ENCODE results near the gene ZC3H12D. TPM values are rescaled to one million over a fixed set of nuclear protein-coding genes. Genes with fewer than 3 reads are reported as not detected.

ZC3H12D gene
- total RNA-seq, 1 experiment from 2014 or later: 0.57 TPM

DNA sequence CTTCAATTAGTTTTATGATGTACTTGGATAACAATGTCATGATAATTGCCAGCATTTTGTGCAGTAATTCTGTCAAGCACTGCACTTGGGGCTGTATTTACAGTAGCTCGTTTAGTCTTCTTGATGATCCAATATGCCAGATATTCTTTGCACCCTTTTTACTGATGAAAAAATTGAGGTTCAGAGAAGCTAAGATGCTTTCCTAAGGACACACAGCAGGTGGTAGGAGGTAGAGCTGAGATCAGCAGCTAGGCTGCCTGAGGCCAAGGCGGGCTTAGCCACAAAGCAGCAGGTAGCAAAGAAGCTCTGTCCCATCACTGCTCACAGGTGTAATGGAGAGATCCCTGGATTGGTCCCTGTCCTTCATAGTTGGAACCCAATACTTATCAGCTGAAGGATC is 51.4 kb downstream of the ZC3H12D start:
- intact Hi-C loops (cut with micrococcal nuclease; ENCODE audit: unreplicated experiment): loop anchor here (2.0 kb wide), 1 partner anchor 117 kb away; the partner anchor contains the start of gene TAB2
- CTCF ChIA-PET: interaction anchor here (1.5 kb wide), 1 partner anchor 405 kb away, joined by 4 read pairs; no protein-coding TSS in a partner anchor

DNA sequence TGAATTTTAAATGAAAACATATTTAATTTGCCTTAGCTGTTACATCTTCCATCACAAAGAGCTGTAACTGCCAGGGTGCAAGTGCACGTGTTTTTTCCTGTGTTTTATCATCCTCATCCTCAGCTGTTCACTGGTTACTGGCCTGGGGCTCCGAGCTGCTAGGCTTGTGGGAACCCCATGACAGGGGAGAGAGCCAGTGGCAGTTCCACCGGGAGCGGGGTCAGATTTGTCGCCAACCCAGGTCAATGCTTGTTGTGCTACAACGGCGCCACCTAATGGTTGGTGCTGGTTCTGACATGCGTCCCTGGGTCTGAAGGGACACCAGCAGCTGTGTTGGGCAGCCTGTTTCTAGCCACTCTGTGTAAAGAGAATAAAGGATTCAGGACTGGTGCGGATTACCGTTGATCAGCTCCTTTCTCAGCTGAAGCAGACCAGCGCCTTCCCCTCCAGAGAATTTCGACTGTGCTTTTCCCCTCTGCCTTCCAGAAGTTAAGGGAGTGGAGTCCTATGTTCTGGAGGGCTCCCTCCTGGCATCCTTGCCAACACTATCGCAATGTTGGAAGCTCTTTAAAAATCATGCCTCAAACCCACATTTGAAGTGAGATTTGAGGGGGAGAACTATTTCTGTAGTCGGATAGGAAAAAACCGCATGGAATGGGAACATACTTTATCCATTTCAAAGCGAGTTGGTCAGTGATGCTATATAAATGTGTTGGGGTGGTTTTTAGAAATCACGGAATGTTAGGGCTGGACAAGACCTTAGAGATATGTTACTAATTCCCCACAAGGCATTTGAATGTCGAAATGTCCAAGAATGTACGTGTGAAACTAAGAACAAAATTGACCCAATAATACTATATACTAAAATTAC is 52.7 kb downstream of the ZC3H12D start:
- no peaks in the 10 kb centered on the region for H3K4me1 ChIP-seq
- H3K27me3 Mint-ChIP-seq (ENCODE audit: insufficient read depth, unreplicated experiment): peaks cover 2% of the 10 kb centered on the region
- H3K27ac Mint-ChIP-seq (ENCODE audit: unreplicated experiment): no peak overlapping the region
- no peak overlapping the region for H3K4me3 Mint-ChIP-seq (ENCODE audit: unreplicated experiment)
- no peak overlapping the region for H3K4me3 ChIP-seq (ENCODE audit: low read depth, low read length)
- no TSS peak for BruUV-seq (replicated peaks)
- H3K36me3 ChIP-seq (ENCODE audit: control insufficient read depth, insufficient read depth, low read length): no peaks in the 10 kb centered on the region
- CTCF ChIA-PET: interaction anchor here (0.7 to 1.5 kb wide), 7 partner anchors 237 to 403 kb away, joined by 3 to 14 read pairs (median 3); no protein-coding TSS in a partner anchor
- TF ChIP-seq, protein P1, sequence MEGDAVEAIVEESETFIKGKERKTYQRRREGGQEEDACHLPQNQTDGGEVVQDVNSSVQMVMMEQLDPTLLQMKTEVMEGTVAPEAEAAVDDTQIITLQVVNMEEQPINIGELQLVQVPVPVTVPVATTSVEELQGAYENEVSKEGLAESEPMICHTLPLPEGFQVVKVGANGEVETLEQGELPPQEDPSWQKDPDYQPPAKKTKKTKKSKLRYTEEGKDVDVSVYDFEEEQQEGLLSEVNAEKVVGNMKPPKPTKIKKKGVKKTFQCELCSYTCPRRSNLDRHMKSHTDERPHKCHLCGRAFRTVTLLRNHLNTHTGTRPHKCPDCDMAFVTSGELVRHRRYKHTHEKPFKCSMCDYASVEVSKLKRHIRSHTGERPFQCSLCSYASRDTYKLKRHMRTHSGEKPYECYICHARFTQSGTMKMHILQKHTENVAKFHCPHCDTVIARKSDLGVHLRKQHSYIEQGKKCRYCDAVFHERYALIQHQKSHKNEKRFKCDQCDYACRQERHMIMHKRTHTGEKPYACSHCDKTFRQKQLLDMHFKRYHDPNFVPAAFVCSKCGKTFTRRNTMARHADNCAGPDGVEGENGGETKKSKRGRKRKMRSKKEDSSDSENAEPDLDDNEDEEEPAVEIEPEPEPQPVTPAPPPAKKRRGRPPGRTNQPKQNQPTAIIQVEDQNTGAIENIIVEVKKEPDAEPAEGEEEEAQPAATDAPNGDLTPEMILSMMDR (IDR thresholded peaks at IDR 0.05; ENCODE audit: insufficient read depth in 1 of 2, low read depth in 1 of 2, low read length in 1 of 2, severe bottlenecking in 1 of 2, unreplicated experiment in 1 of 2): peak; percentile 79 to 88
- peak; percentile 87 to 91 for DNase-seq
- H3K27me3 ChIP-seq (replicated peaks; ENCODE audit: control insufficient read depth, insufficient read depth, low read length): no peaks in the 10 kb centered on the region
- no peaks in the 10 kb centered on the region for H3K9me3 Mint-ChIP-seq (ENCODE audit: unreplicated experiment)
- no peaks in the 10 kb centered on the region for H3K36me3 Mint-ChIP-seq (ENCODE audit: insufficient read depth, unreplicated experiment)
- intact Hi-C loops (cut with micrococcal nuclease; ENCODE audit: unreplicated experiment): loop anchor here (1.0 to 2.0 kb wide), 4 partner anchors 85 to 403 kb away; partner anchors contain the start of gene TAB2
- POLR2A ChIA-PET: no interaction called here
- H3K4me1 Mint-ChIP-seq (ENCODE audit: low read depth, unreplicated experiment): peaks cover 8% of the 10 kb centered on the region
- H3K9me3 ChIP-seq: no peaks in the 10 kb centered on the region

More for the DNA sequence above, 51.4 kb downstream of the ZC3H12D start:
- Histone ChIP-seq H3K4me1 (no peaks in the 10 kb centered on the region), H3K4me3 (ENCODE audit: low read depth, low read length) (no peak overlapping the region), H3K9me3 (no peaks in the 10 kb centered on the region), H3K27me3 (replicated peaks; ENCODE audit: control insufficient read depth, insufficient read depth, low read length) (no peaks in the 10 kb centered on the region), H3K36me3 (ENCODE audit: control insufficient read depth, insufficient read depth, low read length) (no peaks in the 10 kb centered on the region)
- BruUV-seq (replicated peaks): no TSS peak
- no peak overlapping the region for H3K27ac Mint-ChIP-seq (ENCODE audit: unreplicated experiment)
- POLR2A ChIA-PET: no interaction called here
- TF ChIP-seq, protein P1 (IDR thresholded peaks at IDR 0.05; ENCODE audit: insufficient read depth in 1 of 2, low read depth in 1 of 2, low read length in 1 of 2, severe bottlenecking in 1 of 2, unreplicated experiment in 1 of 2): no peak
- H3K4me3 Mint-ChIP-seq (ENCODE audit: unreplicated experiment): no peak overlapping the region
- no peak for DNase-seq
- H3K27me3 Mint-ChIP-seq (ENCODE audit: insufficient read depth, unreplicated experiment): peaks cover 2% of the 10 kb centered on the region
- H3K36me3 Mint-ChIP-seq (ENCODE audit: insufficient read depth, unreplicated experiment): no peaks in the 10 kb centered on the region
- no peaks in the 10 kb centered on the region for H3K9me3 Mint-ChIP-seq (ENCODE audit: unreplicated experiment)
- H3K4me1 Mint-ChIP-seq (ENCODE audit: low read depth, unreplicated experiment): peaks cover 8% of the 10 kb centered on the region

DNA sequence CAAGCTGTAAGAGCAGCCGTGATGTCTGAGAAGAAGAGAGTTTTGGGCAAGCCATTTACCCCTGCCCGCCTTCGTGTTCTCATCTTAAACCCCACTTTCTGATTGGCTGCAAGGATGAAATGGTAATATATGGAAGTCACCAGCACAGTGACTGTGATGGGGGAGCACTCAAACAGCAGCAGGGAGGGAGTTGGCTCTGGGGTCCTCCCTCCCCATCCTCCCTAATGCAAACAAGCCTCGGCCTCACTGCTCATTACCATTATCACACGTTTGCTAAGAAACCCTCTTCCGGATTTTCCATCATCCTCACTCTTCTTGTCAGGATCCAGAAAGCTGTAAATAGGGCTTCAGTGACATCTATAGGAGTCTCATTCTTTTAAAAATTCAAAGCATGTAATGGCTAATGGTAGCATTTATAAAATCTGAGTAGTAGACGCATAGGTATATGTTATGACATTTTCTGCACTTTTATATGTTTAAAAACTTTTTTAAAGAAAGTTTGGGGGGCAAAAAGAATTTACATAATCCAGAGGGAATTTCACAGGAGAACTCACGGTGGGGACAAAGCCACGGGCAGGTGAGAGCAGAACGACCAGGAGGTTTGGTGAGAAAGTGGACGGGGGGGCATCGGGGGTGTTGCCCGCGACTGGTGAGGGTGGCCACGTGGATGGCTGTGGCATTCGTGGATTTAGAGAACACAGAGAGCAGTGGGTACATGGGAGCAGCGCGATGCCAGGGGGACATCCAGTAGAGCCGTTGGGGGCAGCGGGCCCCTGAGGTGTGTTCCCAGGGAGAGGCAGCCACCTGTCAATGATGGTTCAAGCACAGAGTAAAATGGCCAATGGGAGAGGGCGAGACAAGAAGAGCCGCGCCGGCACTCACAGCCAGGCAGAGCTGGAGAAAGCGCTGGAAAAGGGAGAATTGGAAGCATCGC is 55.1 kb downstream of the ZC3H12D start:
- no TSS peak for BruUV-seq (replicated peaks)
- Histone ChIP-seq H3K27me3 (replicated peaks; ENCODE audit: control insufficient read depth, insufficient read depth, low read length) (no peaks in the 10 kb centered on the region), H3K36me3 (ENCODE audit: control insufficient read depth, insufficient read depth, low read length) (no peaks in the 10 kb centered on the region), H3K4me3 (ENCODE audit: low read depth, low read length) (no peak overlapping the region), H3K9me3 (no peaks in the 10 kb centered on the region), H3K4me1 (no peaks in the 10 kb centered on the region)
- TF ChIP-seq, protein P1 (IDR thresholded peaks at IDR 0.05; ENCODE audit: insufficient read depth in 1 of 2, low read depth in 1 of 2, low read length in 1 of 2, severe bottlenecking in 1 of 2, unreplicated experiment in 1 of 2): no peak
- DNase-seq: no peak
- H3K27me3 Mint-ChIP-seq (ENCODE audit: insufficient read depth, unreplicated experiment): peaks cover 2% of the 10 kb centered on the region
- H3K9me3 Mint-ChIP-seq (ENCODE audit: unreplicated experiment): no peaks in the 10 kb centered on the region
- no peaks in the 10 kb centered on the region for H3K36me3 Mint-ChIP-seq (ENCODE audit: insufficient read depth, unreplicated experiment)
- peaks cover 8% of the 10 kb centered on the region for H3K4me1 Mint-ChIP-seq (ENCODE audit: low read depth, unreplicated experiment)
- ChIA-PET CTCF (no interaction called here), POLR2A (no interaction called here)
- H3K27ac Mint-ChIP-seq (ENCODE audit: unreplicated experiment): no peak overlapping the region
- intact Hi-C loops (cut with micrococcal nuclease; ENCODE audit: unreplicated experiment): no loop called here
- H3K4me3 Mint-ChIP-seq (ENCODE audit: unreplicated experiment): no peak overlapping the region
